Measurements from ENCODE around the gene ZNF516.

ZNF516 gene

DNA sequence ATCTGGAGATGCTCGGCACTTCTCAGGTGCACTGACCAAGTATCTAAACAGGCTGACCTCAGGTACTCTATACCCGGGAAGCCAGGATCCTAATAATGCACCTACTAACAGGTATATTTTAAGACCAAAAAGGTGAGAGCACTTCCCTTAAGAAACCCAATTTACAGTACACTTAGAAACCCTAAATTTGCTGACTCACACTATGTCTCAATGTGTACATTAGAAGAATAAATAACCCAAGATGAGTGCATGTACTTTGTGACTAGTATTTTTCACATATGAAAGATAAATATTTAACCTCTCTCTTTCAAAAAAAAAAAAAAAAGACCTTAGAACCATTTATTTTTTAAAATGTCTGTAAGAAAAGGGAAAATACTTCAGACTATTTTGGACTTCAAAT lies 118.8 kb downstream of the ZNF516 start:
- DNase-seq = no peak

DNA sequence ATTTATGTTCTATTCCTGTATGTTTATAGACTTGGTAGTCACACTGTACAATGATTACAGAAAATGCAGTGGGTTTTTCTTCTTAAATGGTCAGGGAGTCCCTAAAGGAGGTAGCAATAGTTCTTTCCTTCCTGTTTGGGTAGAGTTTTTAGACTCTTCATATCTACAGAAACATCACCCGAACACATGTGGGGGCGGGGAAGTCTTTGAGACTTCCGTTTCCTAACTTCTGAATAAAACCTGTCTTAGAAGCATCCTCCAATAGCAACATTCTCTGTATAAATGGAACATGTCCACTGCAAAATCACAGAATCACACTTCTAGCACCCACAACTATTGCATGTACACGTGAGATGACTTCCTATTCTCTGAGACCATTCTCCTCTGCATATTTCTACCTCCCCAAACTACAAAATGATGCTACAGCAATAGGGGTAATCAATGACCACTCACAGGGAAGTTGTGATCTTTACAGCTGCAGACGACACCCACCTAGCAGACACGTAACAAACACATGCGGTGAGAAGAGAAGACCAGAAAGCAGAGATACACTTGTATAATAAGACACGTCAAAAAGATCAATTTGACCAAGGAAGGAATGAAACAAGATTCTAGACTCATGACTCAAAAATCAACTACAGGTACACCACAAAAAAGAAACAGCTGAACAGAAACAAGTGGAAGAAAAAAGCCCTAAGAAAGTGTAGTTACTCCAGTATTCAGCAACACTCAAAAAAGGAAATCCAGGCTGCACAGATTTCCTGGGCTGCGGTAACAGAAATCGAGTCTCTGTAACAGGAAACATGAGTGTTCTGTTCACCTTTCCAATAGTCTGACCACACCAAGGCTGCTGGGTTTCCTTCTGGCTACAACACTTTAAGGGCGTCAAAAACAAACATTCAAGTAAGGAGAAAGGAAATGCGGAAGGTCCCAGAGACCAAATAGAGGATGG lies 120.4 kb downstream of the ZNF516 start:
- DNase-seq = peak; percentile 26

DNA sequence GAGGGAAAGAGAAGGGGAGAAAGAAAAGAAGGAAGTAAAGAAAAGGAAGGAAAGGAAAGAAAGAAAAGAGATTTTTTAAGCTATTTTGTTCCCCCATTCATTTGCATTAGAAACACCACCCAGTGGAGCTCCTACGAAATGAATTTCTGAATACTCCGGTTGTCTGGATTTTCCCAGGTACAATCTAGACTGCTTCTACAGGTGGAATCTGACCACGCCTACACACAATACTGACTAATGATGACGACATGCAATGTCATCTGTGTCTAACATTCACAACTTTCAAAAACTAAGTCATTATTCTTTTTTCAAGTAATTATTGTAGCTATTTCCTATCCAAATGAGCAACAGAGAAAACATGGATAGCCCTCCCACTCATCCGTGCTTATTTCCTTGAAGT lies 121.7 kb downstream of the ZNF516 start:
- DNase-seq = no peak

DNA sequence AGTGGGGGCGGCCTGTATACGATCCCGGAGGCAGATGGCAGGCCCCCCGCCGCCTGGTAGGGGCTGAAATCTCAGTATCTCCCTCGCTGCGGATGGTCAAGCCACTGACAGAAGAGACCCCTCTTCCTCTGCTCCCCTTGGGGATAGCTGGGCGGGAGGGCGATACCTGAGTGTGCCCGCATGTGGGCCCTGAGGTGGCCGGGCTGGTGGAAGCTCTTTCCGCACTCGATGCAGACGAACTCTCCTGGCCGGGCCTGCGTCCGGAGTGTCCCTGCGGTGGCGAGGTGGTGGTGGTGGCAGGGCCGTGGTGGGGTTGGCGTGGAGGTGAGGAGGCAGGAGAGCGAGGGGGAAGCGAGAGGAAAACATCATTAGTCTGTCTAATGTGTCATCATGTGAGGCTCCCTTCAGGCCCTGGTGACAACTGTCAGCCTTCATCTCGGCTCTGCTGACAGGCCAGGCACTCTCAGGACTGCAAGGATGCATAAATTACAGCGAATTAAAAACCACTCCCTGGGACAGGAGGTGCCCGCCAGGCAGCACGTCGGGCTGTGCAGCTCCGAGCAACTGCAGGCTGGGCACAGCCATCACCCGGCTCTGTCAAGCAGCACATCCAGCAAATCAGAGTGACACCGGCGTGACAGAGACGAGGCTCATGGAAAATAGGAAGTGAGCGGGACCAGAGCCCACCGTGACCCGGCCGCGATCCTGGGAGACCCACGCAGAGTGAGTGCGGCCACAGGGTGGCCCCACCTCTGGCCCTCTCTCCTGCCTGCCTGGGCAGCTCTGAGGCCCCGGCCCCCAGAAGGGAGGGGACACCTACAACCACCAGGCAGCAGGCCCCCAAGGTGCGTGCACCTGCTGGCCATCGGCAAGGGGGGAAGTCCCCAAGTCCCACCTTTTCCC lies 123.5 kb downstream of the ZNF516 start:
- DNase-seq = no peak

DNA sequence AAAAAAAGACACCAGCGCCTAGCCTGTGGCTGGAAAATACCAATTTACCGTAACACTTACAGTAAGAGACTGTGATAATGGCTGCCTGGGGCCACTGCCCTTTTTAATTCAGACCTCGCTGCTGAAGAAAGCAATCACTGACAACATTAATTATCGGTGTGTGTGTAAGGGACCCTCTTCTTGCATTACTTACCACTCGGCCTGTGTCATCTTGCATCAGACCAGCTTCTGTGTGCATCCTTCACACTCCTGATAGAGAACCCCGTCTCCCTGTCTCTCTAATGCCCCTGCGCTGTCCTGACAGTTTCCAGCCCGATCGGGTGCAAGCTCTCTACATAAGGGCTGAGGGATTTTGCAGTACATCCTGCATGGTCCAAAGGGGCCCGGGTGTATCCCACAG lies 124.4 kb downstream of the ZNF516 start:
- DNase-seq = no peak

DNA sequence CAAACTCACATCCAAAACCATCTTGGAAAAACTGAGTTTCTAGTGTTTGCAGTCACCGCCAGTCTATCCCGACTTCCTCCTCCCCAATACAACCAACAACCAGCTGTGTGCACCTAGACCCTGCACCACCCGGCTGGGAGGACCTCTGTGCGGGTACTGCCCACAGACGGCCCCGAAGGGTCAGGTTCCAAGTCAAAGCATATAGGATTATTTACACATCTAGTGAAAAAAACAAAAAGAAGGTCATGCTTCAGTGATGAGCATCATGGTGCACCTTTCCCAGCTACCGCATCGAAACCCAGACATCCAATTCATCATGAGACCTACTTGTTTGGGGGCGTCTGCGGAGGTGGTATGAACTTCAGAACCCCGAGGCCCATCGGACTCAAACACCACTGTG lies 124.8 kb downstream of the ZNF516 start:
- no peak for DNase-seq

DNA sequence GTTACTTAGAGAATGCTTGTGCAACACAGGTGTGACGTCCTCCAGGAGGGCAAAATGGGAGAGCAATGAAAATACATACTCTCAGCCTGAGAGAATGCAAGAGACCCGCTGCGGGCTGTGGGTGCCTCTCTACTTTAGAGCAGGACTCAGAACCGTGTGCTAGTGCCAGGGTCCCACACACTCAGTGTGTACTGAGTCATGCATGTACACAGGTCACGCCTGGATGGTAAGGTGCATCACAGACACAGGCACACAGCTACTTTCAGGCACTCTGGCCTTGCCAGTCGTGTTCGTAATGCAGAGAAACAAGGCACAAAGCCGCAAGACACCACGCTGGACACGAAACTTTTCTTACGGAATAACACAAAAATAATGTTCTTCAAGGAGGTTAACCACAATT lies 125.3 kb downstream of the ZNF516 start:
- DNase-seq = no peak

DNA sequence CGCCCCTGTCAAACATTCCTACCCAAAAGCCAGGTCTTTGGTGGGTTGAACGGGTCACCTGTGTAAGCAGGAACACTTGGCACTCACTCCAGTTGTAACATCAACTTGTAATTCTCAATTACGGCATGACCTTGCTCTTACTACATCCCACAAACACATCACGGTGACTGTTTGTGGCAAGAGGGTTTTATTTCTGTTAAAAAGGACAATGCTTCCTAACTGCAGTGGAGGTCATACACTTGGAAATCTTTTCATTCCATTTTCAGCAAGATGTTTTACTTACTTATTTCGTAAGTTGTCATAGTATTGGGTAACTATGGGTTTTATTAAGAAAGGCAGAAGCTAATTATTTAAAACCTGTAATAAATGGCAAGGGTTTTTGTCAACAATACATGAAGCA lies 126.1 kb downstream of the ZNF516 start:
- no peak for DNase-seq

DNA sequence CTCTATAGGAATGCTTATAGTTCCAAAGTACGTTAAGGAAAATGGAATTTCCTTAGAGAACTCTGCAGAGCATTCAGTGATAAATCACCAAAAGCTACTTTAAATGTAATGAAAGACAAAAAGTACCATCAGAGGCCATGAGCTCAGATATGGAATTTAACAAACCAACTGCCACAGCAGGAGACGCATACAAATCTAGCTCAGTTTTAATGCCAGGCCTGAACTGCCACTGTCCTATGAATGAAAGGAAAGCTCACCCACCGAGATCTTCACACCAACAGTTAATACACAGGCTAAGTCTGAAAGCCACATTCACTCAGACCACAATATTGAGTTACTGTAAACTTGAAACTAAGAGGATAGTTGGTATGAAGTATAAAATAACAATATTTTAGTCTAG lies 126.8 kb downstream of the ZNF516 start:
- DNase-seq = no peak

DNA sequence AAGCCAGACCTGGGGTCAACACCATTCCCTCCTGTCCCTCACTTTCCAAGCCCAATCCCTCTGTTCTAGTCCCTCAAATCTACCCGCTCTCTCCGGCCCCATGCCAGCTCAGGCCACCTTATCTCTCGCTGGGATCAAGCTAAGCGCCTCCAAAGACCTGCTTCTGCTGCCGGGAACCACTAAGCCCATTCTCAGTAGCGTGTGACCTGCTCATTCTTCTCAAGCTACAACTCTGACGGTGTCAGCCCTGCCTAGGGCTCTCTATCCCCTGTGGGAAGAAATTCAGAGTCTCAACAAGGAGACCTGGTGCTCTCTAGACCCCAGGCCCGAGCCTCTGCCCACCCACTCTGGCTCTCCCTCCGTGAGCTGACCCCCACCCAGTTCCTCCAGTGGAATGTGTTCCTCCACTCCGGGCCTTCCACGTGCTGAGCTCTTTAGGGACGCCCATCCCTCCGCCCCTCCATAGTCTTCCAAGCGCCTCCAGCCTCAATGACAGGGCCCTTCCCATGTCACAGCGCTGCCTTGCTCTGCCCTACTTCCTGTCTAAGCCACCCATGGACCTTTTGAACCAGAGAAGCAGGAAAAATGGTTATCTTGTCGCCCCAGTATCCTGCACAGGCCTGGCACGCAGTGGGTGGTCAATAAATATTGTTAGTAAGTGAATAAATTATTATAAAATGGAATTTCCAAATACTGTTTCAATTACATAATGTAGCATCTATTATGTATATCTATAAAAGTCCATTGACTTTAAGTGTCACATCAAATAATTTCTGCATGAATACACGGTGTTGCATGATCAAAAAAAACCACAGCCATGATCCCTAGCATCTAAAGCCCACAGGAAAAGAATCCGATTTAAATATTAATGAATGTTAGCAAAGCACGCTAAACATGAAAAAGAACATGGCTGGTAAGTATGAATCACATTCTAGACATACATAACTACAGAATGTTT lies 127.6 kb downstream of the ZNF516 start:
- DNase-seq = no peak

DNA sequence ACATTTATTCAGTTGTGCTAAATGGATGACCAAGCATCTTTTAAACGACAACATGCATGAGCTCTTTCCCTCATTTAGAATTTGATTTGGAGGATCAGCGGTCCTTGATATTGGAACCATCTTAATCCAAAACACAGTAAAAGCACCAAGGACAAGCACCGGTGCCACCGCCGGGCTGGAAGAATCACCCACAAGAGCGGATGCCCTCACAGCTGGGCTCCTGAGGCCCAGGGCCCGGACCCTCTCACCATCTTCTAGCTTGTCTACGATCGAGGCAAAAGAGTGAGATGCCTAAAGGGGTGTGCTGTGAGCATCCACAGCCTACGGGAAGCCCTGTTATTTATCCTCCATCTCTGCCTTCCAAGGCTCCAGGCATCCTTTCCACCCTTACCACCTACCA lies 129.5 kb downstream of the ZNF516 start:
- DNase-seq = no peak

DNA sequence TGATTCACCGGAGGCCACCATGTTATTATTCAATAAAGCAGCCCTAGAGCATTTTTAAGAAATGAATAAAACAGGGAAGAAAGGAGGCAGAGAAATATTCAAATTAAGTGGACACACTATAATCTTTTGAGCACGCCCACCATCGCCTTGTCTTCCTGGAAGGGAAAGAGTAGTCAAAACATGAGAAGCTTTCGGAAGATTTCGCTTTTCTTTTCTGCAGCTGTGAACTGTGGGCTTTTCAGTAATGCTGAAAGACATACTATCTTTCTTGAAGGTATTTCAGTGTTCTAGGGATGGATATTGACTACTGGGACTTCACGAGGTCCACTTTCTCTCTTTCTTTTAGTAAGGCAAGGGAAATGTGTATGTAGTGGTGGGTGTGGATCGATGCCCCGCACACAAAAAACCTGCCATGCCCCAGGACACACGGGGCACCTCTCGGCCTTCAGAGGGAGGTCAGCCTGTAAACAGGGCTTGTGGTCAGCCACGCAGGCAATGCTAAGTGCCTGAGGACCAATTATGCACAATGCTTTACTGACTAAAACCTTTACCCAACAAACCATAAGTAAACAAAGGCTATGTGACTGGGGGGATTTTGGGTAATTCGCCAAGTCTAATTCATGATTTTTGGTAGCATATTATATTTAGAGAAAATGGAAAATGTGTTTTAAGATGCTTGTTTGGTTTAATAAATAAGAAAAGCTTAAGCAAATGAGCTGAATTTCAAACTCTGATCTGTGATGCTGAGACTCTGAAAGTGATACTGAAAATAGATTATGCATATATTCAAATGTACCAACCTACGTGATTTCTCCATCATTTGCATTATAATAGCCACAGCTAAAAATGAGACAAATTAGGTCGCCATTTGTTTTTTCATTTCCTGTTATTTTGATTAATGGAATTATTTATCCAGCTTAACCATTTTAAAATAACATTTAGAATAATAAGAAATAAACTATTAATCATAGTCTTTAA lies 130.5 kb downstream of the ZNF516 start:
- DNase-seq = no peak

DNA sequence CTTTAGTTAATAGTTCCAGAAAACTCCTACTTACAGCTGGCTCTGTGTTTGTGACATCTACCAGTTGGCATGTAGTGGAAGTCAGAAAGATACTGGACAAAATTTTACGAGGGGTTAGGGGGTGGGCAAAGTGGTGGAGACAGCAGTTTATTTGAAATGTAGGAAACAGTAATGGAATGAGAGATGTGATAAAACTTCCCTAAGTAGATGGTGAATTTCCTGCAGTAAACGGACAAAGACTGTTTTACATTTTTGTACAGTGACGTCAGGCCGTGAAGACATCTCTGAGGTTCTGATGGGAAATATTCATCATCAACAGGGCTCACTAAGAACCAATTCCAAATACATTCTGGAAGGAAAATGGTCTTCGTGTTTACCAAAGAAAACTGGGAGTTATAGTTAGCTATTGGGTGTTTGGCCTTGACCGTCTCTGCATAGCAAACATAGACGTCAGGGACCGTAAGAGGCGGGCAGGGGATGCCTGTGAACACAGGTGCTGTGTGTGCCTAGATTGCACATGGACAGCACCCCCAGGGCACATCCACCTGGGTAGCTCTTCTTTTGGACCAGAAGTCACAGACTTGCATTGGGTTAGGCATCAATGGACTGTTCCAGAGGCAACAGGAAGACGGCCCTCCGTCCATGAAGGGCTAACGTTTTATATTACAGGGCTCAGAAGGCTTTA lies 131.5 kb downstream of the ZNF516 start:
- no peak for DNase-seq

DNA sequence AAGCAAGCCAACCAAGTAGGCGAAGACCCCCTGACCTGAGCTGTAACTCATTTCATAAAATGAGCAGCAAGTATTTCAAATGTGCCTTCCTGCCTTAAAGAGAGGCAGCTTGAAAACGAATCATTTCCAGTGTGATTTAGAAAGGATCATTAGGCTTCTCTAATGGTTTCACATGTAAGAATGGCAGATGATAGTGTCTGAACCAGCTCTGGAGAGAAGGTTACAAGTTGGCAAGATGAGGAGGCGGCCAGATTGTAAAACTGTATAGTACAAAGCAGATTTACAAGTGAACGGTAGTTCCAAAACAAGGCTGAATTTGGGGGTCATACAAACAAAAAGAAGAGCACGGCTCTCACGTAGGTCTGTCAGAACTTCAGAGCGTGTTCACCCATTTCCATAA lies 132.4 kb downstream of the ZNF516 start:
- DNase-seq = no peak

DNA sequence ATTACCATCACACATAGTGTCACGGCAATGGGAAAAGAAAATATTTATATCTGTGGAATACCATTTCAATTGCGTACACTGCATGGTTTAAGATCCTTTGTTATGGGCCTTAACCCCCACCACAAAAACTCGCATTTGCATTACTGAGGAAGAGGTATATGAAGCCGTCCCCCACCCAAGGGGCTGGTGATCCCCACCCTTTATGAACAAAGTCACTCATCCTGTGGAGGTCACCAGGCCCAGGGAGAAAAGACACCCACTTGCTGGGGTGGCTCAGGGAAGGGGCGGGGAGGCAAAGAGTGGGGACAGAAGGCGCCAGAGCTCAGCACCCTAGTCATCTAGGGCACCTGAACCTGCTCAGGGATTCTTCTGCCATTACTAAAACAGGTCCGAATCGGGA lies 133.8 kb downstream of the ZNF516 start:
- no peak for DNase-seq

DNA sequence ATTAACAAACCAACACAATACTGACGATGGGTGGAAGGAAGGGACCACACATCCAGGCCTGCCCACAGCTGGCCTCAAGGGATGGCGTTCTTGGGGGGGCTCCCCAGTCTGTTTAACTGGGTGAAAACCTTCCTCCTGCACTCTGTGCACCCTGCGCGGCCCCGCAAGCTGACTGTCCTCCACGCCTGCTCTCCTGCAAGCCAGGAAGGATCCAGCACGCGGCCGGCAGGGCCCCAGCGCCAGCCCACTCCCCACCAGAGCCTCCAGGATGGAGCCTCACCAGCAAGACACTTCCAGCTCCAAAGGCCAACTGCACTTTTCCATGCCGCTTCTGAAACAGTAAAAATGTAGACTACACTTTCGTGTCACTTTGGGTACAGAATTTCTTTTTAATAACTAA lies 135.1 kb downstream of the ZNF516 start:
- no peak for DNase-seq

DNA sequence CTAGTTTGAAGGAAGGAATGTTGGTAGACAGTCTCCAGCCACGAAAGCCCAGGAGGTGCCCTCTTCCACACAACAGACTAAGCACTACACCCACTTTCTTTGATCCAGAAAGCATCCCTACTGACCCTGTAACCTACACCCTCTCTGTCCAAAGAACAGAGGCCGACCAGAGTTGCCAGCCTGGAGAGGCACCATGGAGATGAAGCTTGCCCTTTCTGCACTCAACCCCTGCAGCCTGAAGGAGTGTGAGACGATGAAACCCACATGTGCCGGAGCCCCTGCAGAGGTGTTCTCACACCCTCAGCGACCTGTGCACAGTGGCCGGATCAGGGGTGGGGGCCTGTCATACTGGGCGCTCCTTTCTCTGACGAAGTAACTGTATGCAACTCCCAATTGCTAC lies 136.3 kb downstream of the ZNF516 start:
- DNase-seq = no peak

DNA sequence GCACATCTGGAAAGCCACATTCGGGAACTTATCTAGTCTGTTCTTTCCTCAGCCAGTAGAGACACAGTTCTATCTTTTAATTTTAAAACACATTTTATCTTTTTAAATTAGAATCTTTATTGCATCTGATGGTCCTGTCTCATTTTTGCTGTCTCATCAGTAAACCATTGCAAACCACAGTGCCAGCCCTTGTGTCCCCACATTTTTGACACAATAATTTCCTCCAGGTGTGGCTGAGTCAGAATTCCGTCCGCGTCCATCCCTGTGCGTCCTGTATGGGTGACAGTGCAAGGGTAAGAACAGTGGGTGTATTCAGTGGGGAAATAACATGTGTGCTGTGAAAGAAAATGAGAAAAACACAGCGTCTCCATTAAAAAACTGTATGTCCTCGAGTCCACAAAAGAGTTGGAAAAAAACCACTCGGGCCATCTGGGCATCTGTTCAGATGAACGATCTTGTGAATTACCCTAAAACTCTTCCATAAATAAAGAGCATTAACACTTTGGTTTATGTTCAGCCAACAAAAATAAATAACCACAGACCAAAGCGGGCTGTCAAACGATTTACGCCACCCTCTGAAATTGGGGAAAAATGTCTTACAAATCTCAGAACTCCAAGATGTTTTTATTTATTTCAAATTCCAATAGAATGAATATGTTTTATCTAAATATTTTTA lies 137.3 kb downstream of the ZNF516 start:
- no peak for DNase-seq

DNA sequence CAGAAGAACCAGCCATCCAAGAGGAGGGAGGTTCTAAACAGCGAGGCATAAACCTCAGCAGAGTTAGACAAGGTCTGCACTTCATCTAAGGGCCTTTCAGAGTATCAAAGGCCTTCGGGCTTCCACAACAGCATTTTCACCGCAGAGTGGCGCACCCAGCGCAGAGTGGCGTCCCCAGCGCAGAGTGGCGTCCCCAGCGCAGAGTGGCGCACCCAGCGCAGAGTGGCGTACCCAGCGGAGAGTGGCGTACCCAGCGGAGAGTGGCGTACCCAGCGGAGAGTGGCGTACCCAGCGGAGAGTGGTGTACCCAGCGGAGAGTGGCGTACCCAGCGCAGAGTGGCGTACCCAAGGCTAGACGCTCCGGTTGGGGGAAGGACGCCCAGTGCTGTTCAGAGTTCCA lies 137.9 kb downstream of the ZNF516 start:
- DNase-seq = no peak

DNA sequence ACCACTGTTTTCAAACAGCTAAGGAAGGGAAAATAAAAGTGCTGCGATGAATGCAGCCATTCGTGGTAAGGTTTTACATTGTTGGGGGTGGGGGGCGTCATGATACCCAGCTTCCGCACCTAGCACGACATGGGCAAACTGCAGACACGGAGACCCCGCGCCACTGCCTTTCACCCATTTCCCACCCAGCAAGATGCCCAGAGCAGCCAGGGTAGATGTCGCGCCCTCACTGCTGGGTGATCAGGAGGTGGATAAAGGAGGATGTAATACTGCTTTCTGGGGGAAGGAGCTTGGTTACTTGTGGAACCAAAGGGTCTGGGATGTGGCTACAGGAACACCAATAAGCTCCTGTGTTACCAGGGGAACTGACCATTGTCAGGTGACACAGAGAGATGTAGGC lies 138.4 kb downstream of the ZNF516 start:
- DNase-seq = no peak
